ENCODE data around the gene DYNLT4. TPM values are rescaled to one million over a fixed set of nuclear protein-coding genes. Genes with fewer than 3 reads are reported as not detected.
"Not testable (repeated sequence)": the region's sequence is repeated elsewhere in the genome, so short reads cannot be mapped to it uniquely, and the experiment has no call there.

Gene DYNLT4
- total RNA-seq, 1 donor from 2014 or later = not detected

GRCh38 chr1:44848456-44849181 lies 41.5 kb upstream of the DYNLT4 start:
- TF ChIP-seq CTCF (conservative IDR thresholded peaks at IDR 0.05; ENCODE audit: low read depth, low read length) = no peak
- no peak for DNase-seq (ENCODE audit: low read depth)
- no peak overlapping the region for H3K4me3 ChIP-seq (ENCODE audit: low read depth, low read length)

DNA sequence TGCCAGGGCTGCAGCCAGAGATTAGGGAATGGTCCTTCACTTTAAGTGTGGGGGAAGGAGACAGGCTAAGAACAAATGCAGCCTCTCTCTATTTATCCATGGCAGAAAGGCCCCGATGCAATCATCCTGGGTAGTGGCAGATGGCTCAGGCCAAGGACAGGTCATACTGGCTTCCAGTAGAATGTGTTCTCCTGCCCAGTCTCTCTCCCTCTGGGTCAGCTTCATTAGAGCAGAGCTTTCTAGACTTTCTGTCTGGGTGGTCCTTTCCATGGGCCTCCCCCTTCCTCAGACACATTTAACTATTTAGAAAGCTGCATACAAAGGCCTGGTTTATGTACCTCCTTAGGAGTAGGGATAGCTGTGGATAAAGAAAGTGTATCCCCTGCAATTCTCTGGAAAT lies 40.7 kb upstream of the DYNLT4 start:
- TF ChIP-seq CTCF (conservative IDR thresholded peaks at IDR 0.05; ENCODE audit: low read depth, low read length) = no peak
- DNase-seq (ENCODE audit: low read depth) = no peak
- H3K4me3 ChIP-seq (ENCODE audit: low read depth, low read length) = no peak overlapping the region

DNA sequence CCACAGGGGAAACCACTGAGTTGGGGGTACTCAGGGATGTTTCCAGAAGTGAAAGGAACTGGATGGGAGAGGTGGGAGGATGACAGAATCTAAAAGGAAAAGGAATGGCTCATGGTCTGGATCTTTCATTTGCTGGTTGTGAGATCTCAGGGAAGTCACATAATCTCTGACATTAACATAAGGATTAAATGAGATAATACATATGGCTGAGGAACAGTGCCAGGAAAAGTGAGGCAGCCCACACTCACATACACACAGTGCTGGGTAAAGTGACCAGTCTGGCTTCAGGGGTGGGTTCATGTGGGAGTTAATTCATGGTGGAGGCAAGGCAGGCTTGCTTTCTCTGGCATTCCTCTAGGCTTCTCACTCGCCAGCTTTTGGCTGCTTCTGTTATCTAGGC lies 39.8 kb upstream of the DYNLT4 start:
- no peak for TF ChIP-seq CTCF (conservative IDR thresholded peaks at IDR 0.05; ENCODE audit: low read depth, low read length)
- DNase-seq (ENCODE audit: low read depth) = no peak
- H3K4me3 ChIP-seq (ENCODE audit: low read depth, low read length) = no peak overlapping the region

DNA sequence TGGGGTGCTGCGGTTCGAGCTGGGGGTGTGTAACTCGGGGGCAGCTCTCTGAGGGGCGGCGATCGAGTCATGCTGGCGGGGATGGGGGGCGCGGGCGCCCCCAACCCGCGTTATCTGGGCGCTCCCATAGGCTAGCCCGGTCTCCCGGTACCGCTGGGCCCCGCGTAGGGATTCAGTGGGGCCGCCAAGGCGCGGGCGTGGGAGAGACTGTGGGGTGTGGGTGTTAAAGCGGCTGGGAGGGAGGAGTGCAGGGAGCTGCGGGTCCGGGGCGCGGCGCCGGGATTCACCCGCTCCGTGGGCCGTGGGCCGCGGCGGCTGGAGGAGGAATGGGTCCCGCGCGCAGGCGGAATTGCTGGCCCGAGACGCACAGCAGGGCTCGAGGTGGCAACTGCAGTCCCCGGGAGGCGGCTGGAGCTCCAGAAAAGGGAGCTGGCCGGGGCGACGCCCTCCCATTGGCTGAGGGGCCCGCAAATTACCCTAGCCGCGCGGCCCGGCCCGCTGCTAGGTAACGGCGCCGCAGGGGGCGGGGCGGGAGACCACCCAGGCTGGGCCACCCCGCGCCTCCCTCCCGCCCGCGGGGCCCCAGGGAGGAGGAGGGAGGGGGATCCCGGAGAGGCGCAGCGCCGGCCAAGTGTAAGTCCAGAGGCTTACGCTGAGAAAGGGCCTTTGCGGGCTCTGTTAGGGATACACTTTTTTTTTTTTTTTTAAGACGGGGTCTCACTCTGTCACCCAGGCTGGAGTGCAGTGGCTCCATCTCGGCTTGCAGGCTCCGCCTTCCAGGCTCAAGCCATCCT lies 35.9 kb upstream of the DYNLT4 start, which contains the start of gene PTCH2:
Gene PTCH2, minus strand, starts transcription at position 392 of the 794 bp plus-strand sequence. Its CDS starts 321 bp downstream, at position 71.
- DNase-seq (ENCODE audit: low read depth) = no peak
- no peak for TF ChIP-seq CTCF (conservative IDR thresholded peaks at IDR 0.05; ENCODE audit: low read depth, low read length)
- H3K4me3 ChIP-seq (ENCODE audit: low read depth, low read length) = peak within 1 kb of the TSS; percentile 59

DNA sequence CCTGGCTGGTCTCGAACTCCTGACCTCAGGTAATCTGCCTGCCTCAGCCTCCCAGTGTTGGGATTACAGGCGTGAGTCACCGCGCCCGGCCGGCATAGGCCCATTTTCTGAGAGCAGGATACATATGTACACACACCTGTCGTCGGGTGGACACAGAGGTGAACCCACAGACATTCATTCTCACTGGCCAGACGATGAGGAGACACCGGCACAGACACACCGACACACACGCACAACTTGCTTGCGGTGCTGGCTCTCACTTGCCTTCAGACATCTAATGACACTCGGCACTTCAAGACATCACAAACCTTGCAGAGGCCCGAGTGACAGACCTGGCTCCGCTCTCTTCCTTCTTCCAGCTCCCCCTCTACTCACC lies 35.3 kb upstream of the DYNLT4 start:
- no peak for TF ChIP-seq CTCF (conservative IDR thresholded peaks at IDR 0.05; ENCODE audit: low read depth, low read length)
- DNase-seq (ENCODE audit: low read depth) = no peak
- peak overlapping the region; percentile 59 for H3K4me3 ChIP-seq (ENCODE audit: low read depth, low read length)

- TF ChIP-seq CTCF (conservative IDR thresholded peaks at IDR 0.05; ENCODE audit: low read depth, low read length) = no peak
- H3K4me3 ChIP-seq (ENCODE audit: low read depth, low read length) = no peak overlapping the region
- DNase-seq (ENCODE audit: low read depth) = no peak
These were observed 32.4 kb upstream of the DYNLT4 start for GRCh38 chr1:44839576-44839975.

GRCh38 chr1:44838294-44838693 lies 31.1 kb upstream of the DYNLT4 start:
- not testable (repeated sequence) for DNase-seq (ENCODE audit: low read depth); H3K4me3 ChIP-seq (ENCODE audit: low read depth, low read length)

All from epithelial cell of proximal tubule (primary cell).